Activated CD4-positive, alpha-beta T cell treated with anti-CD3 and anti-CD28 coated beads, Interleukin-2, amount 50 U/mL, for 48 hours (primary cell): ENCODE results near the gene PKP4.
"Not testable (repeated sequence)": the region's sequence is repeated elsewhere in the genome, so short reads cannot be mapped to it uniquely, and the experiment has no call there.

ENCODE experiments used
- DNase-seq, 2 experiments: peaks; one replicate each; pipeline ENCODE4 v3.0.0-alpha.2; 2020

The PKP4 gene

DNA sequence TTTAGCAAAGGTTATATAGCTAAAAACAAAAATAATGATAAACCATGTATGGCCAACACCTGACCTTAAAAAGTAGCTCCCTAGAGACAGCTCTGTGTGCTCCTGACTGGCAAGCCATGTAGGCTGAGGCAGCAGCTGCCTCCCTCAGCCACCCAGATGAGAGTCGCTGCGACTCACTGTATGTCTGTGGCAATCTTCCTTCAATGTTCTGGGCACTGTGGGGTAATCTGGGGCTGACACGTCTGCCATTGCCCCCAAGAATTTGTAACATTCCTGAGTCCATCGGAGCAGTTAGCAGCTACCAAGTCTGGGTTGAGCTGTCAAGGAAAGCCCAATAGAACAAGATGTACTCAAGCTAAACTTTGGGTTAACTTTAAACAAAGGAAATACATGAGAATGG lies 232.0 kb downstream of the PKP4 start:
- no peak for DNase-seq

DNA sequence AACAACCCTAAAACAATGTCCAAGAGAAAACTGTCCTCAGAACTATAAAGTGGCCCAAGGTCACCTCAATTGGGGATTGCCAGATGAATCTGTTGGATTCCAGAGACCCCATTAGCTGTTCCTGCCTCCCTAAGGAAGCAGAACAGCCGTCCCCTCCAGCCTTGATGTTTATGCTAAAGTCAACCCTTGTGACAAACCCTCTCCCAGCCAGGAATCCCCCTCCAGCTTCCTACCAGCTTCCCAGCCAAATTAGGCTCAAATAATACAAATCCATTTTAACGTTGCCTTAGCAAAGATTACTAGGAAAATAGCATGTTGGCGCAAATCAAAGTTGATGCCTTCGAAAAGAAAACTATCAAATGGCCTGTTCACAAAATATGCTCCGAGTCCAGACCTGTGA lies 232.6 kb downstream of the PKP4 start:
- no peak for DNase-seq

DNA sequence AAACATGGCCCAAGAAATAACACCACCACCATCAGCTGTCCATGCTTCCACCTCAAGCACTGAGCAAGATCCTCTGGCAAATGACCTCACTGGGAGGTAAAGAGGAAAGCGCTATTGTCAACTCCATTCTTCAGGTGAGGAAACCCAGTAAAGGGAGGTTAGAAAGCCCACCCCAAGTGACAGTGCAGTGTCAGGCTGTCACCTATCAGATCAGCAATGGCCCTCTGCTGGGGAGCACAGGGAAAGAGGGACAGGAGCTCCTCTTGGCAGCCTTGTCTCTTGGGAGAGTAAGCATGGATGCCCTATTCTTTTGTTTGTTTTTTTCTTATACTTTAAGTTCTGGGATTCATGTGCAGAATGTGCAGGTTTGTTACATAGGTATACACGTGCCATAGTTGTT lies 234.1 kb downstream of the PKP4 start:
- DNase-seq, result no peak

DNA sequence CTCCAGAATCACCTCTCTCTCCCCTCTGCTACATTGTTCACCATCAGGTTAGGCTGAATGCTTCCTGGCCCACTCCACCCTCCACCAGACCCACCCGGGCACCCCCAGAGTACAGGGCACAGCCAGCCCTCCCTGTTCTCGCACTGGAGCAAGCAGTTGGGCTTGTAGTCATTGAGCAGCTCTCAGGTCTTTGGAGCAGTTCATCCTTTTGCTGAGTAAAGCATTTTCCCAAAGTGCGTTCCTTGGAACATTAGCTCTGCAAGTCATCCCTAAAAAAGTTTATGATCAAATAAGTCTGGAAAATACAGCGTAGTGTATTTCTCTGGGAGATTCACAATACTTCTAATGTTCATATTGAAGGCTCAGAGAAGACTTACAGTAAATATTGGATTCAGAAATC lies 234.9 kb downstream of the PKP4 start:
- no peak for DNase-seq

DNA sequence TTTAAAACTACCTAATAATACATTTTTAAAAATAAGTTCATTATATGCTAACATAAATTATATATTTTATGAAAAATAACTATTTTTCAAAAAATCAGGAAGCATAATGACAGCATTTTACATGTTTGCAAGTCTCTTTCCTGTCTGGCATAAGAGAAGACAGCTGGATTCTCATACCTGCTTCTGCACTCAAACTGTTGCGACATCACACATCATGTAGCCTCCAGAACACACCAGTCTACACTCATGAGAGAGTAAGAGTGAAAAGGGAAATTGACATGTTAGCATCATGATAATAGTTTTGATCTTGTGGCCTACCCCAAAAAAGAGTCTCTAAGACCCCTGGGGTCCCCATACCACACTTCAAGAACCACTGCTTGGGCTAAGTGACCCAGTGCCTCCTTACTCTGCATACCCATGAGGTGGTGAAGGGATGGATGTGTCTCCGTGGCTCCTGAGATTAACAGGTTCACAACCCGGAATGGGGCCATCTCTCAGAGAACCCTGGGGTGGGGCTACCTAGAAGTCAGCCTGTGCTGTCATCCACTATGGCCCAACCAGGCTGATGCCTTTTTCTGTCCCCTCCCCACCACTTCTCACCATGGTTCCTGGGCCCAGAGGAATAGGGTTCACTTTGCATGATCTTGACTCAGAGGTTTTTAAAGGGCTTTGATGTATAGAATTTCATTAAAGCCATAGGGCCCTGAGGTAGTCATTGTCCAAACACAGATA lies 235.8 kb downstream of the PKP4 start:
- DNase-seq, result no peak

DNA sequence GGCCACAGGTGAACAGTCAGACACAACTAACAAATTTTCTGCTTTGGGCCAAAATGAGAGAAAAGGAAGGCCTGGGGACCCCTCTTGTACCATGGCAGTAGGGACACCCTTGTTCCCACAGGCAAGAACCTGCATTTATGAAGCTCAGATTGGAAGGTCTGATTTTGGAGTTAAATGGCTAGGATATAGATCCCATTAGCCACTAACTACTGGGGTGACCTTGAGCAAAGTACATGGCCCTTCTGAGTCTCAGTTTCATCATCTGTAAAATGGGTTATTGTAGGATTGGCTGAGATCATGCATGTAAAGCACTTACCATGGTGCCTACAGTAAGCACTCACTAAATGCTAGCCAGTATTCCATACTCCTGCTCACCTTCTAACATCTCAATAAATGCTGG lies 236.7 kb downstream of the PKP4 start:
- DNase-seq, result no peak

DNA sequence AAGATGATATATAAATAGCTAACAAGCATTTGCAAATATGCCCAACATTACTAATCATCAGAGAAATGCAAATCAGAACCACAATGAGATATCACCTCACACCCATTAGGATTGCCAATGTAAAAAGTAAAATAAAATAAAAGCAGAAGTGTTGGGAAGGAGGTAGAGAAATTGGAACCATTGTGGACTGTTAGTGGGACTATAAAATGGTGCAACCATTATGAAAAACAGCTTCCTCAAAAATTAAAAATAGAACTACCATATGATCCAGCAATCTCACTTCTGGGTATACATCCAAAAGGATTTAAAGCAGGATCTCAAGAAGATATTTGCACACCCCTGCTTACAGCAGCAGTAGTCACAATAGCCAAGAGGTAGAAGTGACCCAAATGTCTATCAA lies 238.6 kb downstream of the PKP4 start:
- DNase-seq, result no peak

DNA sequence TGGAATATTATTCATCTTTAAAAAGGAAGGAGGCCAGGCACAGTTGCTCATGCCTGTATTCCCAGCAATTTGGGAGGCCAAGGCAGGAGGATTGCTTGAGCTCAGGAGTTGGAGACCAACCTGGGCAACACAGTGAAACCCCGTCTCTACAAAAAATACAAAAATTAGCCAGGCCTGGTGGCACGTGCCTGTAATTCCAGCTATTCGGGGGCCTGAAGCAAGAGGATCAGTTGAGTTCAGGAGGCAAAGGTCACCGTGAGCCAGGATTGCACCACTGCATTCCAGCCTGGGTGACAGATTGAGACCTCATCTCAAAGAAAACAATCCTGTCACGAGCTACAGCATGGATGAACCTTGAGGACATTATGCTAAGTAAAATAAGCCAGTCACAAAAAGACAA lies 239.0 kb downstream of the PKP4 start:
- DNase-seq, result not testable (repeated sequence)

DNA sequence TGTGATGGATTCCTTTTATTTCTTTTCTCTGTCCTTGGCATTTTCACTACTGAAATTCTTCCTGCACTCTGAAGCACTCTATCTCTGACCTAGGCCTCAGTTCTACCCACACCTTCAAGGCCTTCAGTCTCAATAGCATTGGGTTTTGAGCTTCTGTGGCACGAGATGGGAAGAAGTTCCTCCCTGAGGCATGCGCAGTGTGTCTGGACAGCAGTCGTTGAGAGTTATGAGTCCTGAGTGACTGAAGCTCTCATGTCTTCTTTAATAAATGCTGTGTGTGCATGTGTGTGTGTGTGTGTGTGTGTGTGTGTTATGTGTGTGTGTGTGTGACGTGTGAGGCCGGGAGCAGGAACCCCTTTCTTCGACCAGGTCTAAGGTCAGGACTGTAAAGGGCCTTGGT lies 242.6 kb downstream of the PKP4 start:
- DNase-seq, result no peak

DNA sequence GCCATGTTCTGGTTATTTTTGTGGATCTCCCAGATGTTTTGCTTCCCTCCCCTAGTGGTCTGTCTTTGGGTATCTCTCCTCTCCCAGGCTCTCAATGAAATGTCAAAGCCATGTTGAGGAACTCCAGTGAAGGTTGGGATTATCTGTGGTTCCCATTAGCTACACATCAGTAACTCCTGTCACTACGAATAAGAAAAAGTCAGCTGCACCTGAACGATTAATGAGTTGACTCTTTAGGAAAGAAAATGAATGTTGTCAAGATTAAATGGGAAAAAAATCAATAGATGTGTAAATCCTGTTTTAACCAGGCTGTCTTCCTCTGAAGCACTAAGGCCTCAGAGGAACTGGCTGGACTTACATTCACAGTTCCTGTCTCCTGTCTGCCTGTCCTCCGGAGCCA lies 244.3 kb downstream of the PKP4 start:
- DNase-seq, result no peak

DNA sequence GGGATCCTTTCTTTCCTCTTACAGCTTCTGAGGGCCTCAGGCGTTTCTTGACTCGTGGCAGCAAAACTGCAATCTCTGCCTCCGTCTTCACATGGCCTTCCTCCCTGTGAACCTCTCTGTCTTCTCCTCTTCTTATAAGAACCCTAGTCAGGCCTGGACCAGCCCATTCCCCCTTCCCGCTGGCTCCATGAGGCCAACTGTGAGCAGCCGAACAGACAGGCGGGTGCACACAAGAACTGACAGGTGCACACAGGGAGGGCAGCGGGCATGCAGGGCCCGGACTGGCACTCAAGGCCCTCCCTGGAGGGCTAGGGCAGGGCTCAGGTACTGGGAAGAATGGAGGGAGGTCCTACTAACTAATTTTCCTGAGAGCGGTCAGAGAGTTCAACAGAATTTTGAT lies 246.0 kb downstream of the PKP4 start:
- DNase-seq, result no peak

DNA sequence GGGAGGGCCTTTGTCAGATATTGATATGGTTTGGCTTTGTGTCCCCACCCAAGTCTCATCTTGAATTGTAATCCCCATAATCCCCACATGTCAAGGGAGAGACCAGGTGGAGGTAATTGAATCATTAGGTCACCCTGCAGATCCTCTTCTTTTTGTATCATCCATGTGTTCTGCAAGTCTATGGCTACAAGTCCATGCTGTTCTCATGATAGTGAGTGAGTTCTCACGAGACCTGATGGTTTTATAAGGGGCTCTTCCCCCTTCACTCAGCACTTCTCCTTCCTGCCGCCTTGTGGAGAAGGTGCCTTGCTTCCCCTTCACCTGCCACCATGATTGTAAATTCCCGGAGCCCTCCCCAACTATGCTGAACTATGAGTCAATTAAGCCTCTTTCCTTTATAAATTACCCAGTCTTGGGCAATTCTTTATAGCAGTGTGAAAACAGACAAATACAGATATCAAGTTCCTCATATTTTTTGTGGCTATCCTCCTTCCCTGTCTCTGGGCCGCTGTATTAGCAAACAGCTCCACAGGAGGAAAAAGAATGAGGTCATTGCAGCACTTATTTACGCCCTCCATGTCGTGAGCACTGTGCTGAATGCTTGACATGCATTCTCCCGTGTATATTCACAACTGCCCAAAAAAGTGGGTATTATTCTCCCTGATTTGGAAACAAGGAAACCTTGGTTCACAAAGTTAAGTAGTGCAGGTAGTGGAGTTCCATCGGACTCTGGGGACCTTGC lies 248.1 kb downstream of the PKP4 start:
- DNase-seq, result not testable (repeated sequence)

DNA sequence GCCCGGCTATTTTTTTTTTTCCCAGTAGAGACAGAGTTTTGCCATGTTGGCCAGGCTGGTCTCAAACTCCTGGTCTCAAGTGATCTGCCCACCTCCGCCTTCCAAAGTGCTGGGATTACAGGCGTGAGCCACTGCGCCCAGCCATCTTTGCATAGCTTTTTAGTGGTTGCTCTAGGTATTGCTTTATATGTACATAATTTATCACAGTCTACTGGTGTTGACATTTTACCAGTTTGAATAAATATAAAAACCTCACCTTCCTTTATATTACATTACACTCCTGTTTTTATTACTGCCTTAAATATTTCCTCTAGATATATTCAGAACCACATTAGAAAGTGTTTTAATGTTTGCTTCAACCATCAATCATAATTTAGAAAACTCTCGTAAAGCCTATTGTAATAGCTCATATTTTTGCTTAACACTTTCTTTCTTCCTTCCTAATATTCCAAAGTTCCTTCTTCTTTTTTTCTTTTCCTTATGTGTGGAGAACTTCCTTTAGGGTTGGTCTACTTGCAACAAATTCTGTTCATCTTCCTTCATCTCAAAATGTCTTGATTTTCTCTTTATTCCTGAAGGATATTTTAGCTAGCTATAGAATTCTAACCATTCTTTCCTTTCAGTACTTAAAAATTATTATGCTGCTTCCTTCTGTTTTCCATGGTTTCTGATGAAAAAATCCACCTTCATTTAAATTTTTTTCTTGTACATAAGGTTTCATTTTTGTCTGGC lies 256.2 kb downstream of the PKP4 start:
- no peak for DNase-seq

DNA sequence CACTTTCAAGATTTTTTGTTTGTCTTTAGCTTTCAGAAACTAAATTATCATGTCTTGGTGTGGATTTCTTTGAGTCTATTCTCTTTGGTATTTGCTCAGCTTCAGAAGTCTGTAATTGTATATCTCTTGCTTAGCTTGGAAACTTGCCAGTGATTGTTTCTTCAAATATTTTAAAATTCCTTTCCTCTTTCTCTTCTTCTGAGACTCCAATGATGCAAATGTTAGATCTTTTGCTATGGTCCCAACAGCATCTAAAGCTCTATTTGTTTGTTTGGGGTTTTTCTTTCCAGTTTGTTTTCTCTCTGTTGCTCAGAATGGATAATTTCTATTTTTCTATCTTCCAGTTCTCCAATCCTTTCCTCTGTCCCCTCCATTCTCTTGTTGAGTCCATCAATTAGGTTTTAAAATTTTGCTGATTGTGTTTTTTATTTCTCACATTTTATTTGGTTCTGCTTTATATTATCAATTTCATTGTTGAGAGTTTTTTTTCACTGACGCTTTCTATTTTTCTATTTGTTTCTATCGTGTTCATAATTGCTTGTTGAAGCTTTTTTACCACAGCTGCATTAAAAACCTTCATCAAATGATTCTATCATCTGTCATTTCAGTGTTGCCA lies 256.9 kb downstream of the PKP4 start:
- no peak for DNase-seq

DNA sequence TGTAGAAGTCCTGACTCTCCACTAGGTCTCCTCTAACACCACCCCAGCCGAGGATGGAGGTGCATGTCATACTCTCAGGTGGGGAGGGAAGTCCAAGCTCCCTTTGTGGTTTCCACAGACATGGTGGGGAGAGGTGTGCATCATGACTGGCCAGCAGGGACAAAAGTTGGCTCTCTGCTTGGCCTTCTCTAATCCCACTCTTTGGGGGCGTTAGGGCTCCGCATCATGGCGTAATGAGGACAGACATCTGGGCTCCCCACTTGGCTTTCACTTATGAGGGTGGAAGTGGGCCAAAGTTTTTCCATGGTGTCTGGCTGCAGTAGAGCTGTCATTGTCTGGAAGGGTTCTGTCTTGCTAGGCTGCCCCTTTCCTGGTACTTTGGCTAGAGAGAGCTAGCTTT lies 257.7 kb downstream of the PKP4 start:
- no peak for DNase-seq

DNA sequence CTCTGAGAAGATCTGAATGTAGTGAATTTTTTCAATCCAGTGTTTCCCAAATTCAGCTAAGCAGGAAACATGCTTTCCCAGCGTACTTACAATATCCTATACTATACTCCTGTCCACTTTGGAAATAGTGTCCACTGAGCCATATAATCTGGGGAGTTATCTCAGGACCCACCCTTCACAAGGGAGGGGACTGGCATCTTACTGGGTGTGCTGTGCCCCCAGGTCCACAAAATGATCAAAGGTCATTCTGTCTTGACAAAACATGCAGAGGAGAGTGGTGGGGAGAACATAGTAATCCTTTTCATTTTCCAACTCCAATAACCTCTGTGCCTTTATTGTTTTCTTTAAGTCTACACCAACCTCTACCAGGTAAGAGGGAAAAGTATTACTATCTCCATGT lies 258.6 kb downstream of the PKP4 start:
- DNase-seq, result no peak

DNA sequence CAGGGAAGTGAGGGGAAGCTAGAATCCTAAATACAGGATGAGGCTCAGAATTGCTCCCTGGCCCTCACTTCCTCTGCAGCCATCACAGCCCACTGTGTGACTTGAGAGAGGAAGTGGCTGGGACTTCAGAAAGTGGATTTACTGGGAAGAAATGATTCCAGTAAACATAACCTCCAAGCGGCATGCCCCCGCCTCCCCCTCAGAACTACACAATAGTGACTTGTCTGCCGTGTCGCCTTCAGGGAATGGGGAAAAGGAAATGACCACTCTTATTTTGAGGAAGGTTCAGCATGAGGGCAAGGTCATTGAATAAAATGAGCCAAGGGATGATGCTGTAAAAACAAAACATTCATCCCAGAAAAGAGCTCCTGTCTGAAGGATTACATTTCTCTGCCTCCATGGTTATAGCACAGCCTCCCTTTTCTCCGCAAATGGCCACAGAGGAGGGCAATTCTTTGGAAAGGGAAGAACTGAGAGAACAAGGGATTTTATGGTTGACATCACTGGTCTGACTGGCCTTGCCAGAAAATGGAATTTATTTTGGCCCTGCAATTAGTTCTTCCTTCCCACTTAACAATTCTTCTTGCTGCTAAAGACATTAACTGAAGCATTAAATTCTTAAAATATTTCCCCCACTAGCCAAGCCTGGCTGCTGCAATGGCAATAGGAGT lies 259.5 kb downstream of the PKP4 start:
- DNase-seq, result no peak

DNA sequence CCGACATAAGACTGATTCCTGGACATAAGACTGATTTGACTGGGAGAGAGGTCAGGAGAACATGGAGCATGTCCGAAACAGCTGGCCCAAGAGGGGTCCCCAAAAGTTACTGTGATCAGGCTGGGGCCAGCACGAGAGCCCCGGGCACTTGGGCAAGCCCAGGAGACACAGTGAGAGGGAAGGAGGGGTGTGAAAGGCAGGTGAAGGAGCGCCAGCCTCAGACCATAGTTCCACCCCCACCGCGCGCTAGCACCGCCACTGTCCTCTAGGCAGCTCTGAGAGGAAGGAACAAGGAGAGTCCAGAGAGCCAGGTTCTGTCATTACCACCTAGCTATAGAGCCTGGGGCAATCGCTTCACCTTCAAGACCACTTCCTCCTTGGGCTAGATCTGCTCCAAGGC lies 260.2 kb downstream of the PKP4 start:
- no peak for DNase-seq

DNA sequence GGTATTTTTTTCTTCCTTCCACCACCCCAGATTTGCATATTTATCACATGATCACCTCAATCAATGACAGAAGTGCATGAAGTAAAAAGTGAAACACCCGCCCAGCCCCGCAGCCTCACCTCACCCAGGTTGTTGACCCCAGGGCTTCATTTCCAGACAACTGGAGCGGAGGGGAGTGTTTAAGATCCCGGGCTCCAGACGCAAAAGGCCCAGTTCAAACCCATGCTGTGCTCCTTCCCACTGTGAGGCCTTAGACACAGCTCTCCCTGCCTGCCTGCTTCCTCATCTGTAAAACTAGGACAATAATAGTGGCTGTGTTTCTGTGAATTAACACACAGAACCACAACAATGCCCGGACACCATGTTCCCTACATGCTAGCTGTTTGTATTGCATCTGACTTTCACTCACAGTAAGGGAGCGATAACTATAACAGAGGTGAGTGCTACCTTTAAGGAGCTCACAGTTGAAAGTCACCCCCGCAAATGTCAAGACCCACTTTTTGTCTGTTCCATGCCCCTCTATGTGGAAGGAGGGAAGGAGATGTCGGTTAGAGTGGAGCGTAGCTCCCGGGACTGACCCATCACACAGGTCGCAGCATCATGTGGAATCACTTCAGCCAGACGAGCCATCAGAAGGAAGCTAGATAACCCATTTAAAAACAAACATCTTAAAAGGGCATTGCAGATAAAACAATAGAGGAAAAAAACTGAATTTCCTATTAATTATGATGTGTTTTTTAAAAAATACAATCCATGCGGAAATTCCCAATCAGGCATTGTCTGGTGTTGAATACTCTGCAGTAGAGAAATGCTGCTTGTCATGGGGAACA lies 260.8 kb downstream of the PKP4 start:
- DNase-seq, result no peak

DNA sequence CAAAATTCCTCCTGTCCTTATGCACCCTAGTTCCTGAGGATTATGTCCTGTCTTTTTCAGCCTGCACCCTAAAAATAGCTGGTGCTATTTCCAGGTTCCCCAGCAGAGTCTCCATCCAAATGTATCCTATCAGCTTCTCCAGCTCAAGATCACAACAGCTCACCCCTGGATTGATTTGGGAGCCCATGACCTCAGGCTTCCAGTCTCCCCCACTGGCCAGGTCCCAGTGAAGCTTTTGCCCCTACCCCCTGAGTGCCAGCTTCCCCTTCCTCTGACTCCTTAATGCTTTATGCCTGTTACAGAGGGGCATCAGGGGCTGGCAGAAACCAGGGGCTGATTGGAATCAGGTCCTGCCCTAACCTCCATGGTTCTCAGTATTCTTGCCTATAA lies 261.4 kb downstream of the PKP4 start:
- no peak for DNase-seq

DNA sequence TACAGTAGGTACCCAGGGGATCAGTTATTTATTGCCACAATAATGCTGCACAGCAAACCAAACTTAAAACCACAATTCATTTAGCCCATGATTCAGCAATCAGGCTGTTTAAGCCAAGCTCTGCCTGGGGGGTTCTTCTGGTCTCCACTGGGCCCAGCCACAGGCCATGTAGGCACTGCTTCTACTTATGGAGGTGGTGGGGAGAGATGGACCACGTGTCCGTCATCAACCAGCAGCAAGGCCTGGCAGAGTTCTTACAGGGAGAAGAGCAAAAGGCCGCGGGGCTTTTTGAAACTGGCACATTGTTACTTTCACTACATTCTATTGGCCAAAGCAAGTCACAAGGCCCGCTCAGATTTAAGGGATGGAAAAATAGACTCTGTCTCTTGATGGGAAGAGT lies 262.1 kb downstream of the PKP4 start:
- DNase-seq, result no peak

DNA sequence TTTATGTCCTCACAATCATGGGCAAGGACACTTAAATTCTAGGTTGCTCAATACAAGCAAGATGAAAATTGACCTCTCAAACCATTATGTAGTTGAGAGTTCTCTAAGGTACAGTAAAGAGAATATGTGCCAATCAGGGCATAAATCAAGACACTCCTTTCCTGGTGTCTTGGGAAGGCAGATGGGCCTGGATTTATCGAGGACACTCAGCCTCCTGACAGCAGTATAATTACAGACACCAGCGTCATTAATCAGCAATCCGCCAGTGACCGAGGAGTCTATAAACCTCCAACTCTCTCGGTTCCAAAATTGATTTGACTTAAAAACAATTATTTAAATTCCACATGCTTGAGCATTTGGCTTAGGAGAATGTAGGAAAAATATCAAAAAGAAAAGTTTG lies 262.7 kb downstream of the PKP4 start:
- DNase-seq, result no peak
